Suppressor macrophage (primary cell): Measurements from ENCODE around the gene MPC2.
"Not testable (repeated sequence)": the region's sequence is repeated elsewhere in the genome, so short reads cannot be mapped to it uniquely, and the experiment has no call there.

Experiments used
- DNase-seq, 4 experiments: peaks; one replicate each; pipeline ENCODE4 v3.0.0-alpha.2; 2020 to 2022

Gene MPC2

GRCh38 chr1:167934426-167935215 is 2.3 kb downstream of the MPC2 start:
- DNase-seq = no peak

GRCh38 chr1:167933788-167934187 is 3.1 kb downstream of the MPC2 start:
- no peak for DNase-seq

GRCh38 chr1:167929725-167930124 is 7.1 kb downstream of the MPC2 start:
- DNase-seq = no peak

- DNase-seq = not testable (repeated sequence)
These were observed 8.0 kb downstream of the MPC2 start for GRCh38 chr1:167928919-167929318.

GRCh38 chr1:167928457-167928852 is 8.4 kb downstream of the MPC2 start:
- DNase-seq = no peak

GRCh38 chr1:167927046-167927754 is 9.7 kb downstream of the MPC2 start:
- no peak for DNase-seq

- DNase-seq = no peak
These were observed 10.3 kb downstream of the MPC2 start for GRCh38 chr1:167926486-167926997.

GRCh38 chr1:167924543-167925231 is 12.2 kb downstream of the MPC2 start:
- DNase-seq = no peak

- no peak for DNase-seq
These were observed 12.8 kb downstream of the MPC2 start for GRCh38 chr1:167924102-167924501.

- no peak for DNase-seq
These were observed 13.4 kb downstream of the MPC2 start for GRCh38 chr1:167923324-167924056.

GRCh38 chr1:167922611-167923074 is 14.2 kb downstream of the MPC2 start:
- peak in 1 of 4 experiments; percentile 8 for DNase-seq

- DNase-seq = peak in 3 of 4 experiments; percentile 17 to 57 (median 53)
These were observed 14.8 kb downstream of the MPC2 start for GRCh38 chr1:167922023-167922422.

- DNase-seq = no peak
These were observed 19.9 kb downstream of the MPC2 start for GRCh38 chr1:167916766-167917511.

- DNase-seq = no peak
These were observed 21.3 kb downstream of the MPC2 start for GRCh38 chr1:167915569-167915968.

GRCh38 chr1:167913895-167914496 is 22.9 kb downstream of the MPC2 start, which contains the start of gene ADCY10:
Gene ADCY10, minus strand, starts transcription at chr1:167914134. Its CDS starts 8,994 bp downstream, at chr1:167905140.
- DNase-seq = no peak

- DNase-seq = no peak
These were observed 24.6 kb downstream of the MPC2 start for GRCh38 chr1:167912294-167912693.

- peak in 3 of 4 experiments; percentile 27 to 58 (median 44) for DNase-seq
These were observed 25.5 kb downstream of the MPC2 start for GRCh38 chr1:167911413-167911812.

- no peak for DNase-seq
These were observed 26.3 kb downstream of the MPC2 start for GRCh38 chr1:167910530-167910929.

GRCh38 chr1:167909691-167910180 is 27.1 kb downstream of the MPC2 start:
- DNase-seq = peak in 3 of 4 experiments; percentile 32 to 38 (median 33)

GRCh38 chr1:167905671-167906070 is 31.2 kb downstream of the MPC2 start:
- peak in 2 of 4 experiments; percentile 33 to 40 for DNase-seq

- peak; percentile 51 to 73 (median 70) for DNase-seq
These were observed 31.7 kb downstream of the MPC2 start for GRCh38 chr1:167905182-167905581.
